Calu3 (cell line): ENCODE results near the gene PEX10. TPM values are rescaled to one million over a fixed set of nuclear protein-coding genes. Genes with fewer than 3 reads are reported as not detected.

ENCODE experiments used
- BruUV-seq: library from RNA; stranded (reverse); fragments of 400-500 nt; replicated peaks from 2 replicates; lab custom pipeline; 2021; lab: Mats Ljungman, UMichigan
- CTCF ChIA-PET: fragments of 300-600 bp; sonication (Branson Sonifier 250); formaldehyde crosslinking; loops from one replicate; lab custom pipeline; 2022; ENCODE audit warnings: antibody characterized with exemption; lab: Charles Lee
- DNase-seq: peaks from one replicate; pipeline ENCODE4 v3.0.0; 2022
- H3K27ac Mint-ChIP-seq: one replicate; pipeline ENCODE4 v1.8.0; 2022; ENCODE audit warnings: mixed read lengths; ENCODE audit not compliant: unreplicated experiment
- H3K27me3 Mint-ChIP-seq: one replicate; pipeline ENCODE4 v1.8.0; 2022; ENCODE audit warnings: mixed read lengths; ENCODE audit not compliant: unreplicated experiment
- H3K36me3 Mint-ChIP-seq: one replicate; pipeline ENCODE4 v1.8.0; 2022; ENCODE audit warnings: mild to moderate bottlenecking, moderate library complexity, mixed read lengths; ENCODE audit not compliant: insufficient read depth, unreplicated experiment
- H3K4me1 Mint-ChIP-seq: one replicate; pipeline ENCODE4 v1.8.0; 2022; ENCODE audit warnings: mild to moderate bottlenecking, low read depth, mixed read lengths; ENCODE audit not compliant: unreplicated experiment
- H3K4me3 Mint-ChIP-seq: one replicate; pipeline ENCODE4 v1.8.0; 2022; ENCODE audit warnings: mild to moderate bottlenecking, low read depth, moderate library complexity, mixed read lengths; ENCODE audit not compliant: unreplicated experiment
- H3K9me3 Mint-ChIP-seq: one replicate; pipeline ENCODE4 v1.8.0; 2022; ENCODE audit warnings: low read depth, mixed read lengths; ENCODE audit not compliant: unreplicated experiment
- CTCF ChIP-seq: fragments of 200-600 bp; IDR thresholded peaks from one replicate; pipeline ENCODE4 v1.8.0; 2022; ENCODE audit warnings: antibody characterized with exemption; ENCODE audit not compliant: unreplicated experiment
- intact Hi-C: fragments of 100-400 bp; cut with micrococcal nuclease; formaldehyde crosslinking; loops from one replicate; pipeline ENCODE4 v1.10.0; 2022; ENCODE audit not compliant: unreplicated experiment
- total RNA-seq: library from RNA; stranded (reverse); gene quantifications from 2 replicates; pipeline ENCODE4 v1.2.3, GENCODE V29; 2022

PEX10 gene
- total RNA-seq, 1 experiment from 2014 or later: 24.0 TPM

- no peak for TF ChIP-seq CTCF
- Mint-ChIP-seq H3K9me3 (no peaks in the 10 kb centered on the region), H3K4me1 (no peaks in the 10 kb centered on the region), H3K36me3 (peaks cover 4% of the 10 kb centered on the region), H3K27me3 (no peaks in the 10 kb centered on the region), H3K27ac (no peak overlapping the region), H3K4me3 (no peak overlapping the region)
- no TSS peak for BruUV-seq
- intact Hi-C loops: no loop called here
- CTCF ChIA-PET: no interaction called here
- DNase-seq: no peak
These were observed 55.2 kb downstream of the PEX10 start for GRCh38 chr1:2356911-2357845.

GRCh38 chr1:2356401-2356800, 56.0 kb downstream of the PEX10 start:
- no peak for TF ChIP-seq CTCF
- H3K4me3 Mint-ChIP-seq: no peak overlapping the region
- H3K27me3 Mint-ChIP-seq: no peaks in the 10 kb centered on the region
- peaks cover 4% of the 10 kb centered on the region for H3K36me3 Mint-ChIP-seq
- CTCF ChIA-PET: no interaction called here
- no TSS peak for BruUV-seq
- intact Hi-C loops: no loop called here
- no peaks in the 10 kb centered on the region for H3K9me3 Mint-ChIP-seq
- H3K27ac Mint-ChIP-seq: no peak overlapping the region
- no peaks in the 10 kb centered on the region for H3K4me1 Mint-ChIP-seq
- no peak for DNase-seq

- BruUV-seq: no TSS peak
- H3K27me3 Mint-ChIP-seq: no peaks in the 10 kb centered on the region
- H3K27ac Mint-ChIP-seq: no peak overlapping the region
- no peaks in the 10 kb centered on the region for H3K4me1 Mint-ChIP-seq
- no peak for TF ChIP-seq CTCF
- H3K4me3 Mint-ChIP-seq: no peak overlapping the region
- no peak for DNase-seq
- CTCF ChIA-PET: no interaction called here
- peaks cover 4% of the 10 kb centered on the region for H3K36me3 Mint-ChIP-seq
- no peaks in the 10 kb centered on the region for H3K9me3 Mint-ChIP-seq
- intact Hi-C loops: no loop called here
These were observed 56.7 kb downstream of the PEX10 start for GRCh38 chr1:2355373-2356261.

- intact Hi-C loops: no loop called here
- H3K36me3 Mint-ChIP-seq: no peaks in the 10 kb centered on the region
- no peaks in the 10 kb centered on the region for H3K27me3 Mint-ChIP-seq
- DNase-seq: no peak
- no peak overlapping the region for H3K4me3 Mint-ChIP-seq
- CTCF ChIA-PET: no interaction called here
- H3K4me1 Mint-ChIP-seq: no peaks in the 10 kb centered on the region
- no peak for TF ChIP-seq CTCF
- BruUV-seq: no TSS peak
- no peak overlapping the region for H3K27ac Mint-ChIP-seq
- no peaks in the 10 kb centered on the region for H3K9me3 Mint-ChIP-seq
These were observed 57.6 kb downstream of the PEX10 start for GRCh38 chr1:2354511-2355372.
